Activated naive CD8-positive, alpha-beta T cell (primary cell): ENCODE data around the gene FAAP100.

Experiments used
- H3K27ac Mint-ChIP-seq: one replicate; pipeline ENCODE4 v1.8.0; 2021; ENCODE audit warnings: mixed read lengths
- H3K27me3 Mint-ChIP-seq: one replicate; pipeline ENCODE4 v1.8.0; 2021; ENCODE audit warnings: mixed read lengths
- H3K36me3 Mint-ChIP-seq: one replicate; pipeline ENCODE4 v1.8.0; 2021; ENCODE audit warnings: mixed read lengths
- H3K4me1 Mint-ChIP-seq: one replicate; pipeline ENCODE4 v1.8.0; 2021; ENCODE audit warnings: low read depth, mixed read lengths
- H3K4me3 Mint-ChIP-seq: one replicate; pipeline ENCODE4 v1.8.0; 2021; ENCODE audit warnings: mild to moderate bottlenecking, mixed read lengths
- H3K9me3 Mint-ChIP-seq: one replicate; pipeline ENCODE4 v1.8.0; 2021; ENCODE audit warnings: low read depth, mixed read lengths

FAAP100 gene

DNA sequence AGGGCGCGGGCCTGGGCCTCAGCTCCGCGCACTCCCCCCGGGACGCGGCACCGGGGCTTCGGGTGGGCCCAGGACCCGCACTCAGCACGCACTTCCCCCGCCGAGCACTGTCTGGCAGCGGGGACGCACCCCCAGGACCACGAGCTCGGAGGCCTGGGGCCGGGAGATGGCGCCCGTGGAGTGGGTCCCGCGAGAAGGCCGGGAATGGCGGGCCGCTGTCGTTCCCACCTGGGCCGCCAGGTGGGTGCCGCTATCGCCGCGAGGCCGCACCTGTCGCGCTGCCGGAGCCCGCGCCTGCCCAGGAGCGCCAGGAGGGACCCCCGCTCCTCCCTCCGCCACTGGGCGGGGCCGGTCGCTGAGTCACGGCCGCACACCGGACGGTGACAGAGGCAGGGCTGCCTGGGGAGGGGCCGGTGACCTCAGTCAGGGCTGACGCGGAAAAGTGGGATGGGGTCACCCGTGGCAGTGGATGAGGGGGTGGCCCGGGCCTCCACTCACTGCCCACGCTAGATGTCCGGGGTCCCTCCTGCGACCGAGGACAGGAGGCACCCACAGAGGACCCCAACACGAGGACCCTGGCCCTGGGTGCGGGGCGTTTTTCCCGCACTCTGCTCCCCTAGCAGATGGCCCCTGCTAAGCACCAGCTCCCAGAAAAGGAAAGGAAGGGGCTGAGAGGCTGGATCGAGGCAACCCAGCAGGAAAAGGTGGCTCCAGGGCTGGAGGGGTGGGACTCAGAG is 32.7 kb downstream of the FAAP100 start:
- Mint-ChIP-seq H3K36me3 (no peaks in the 10 kb centered on the region), H3K27ac (no peak overlapping the region), H3K27me3 (no peaks in the 10 kb centered on the region), H3K4me3 (no peak overlapping the region), H3K9me3 (no peaks in the 10 kb centered on the region), H3K4me1 (peaks cover 22% of the 10 kb centered on the region)

DNA sequence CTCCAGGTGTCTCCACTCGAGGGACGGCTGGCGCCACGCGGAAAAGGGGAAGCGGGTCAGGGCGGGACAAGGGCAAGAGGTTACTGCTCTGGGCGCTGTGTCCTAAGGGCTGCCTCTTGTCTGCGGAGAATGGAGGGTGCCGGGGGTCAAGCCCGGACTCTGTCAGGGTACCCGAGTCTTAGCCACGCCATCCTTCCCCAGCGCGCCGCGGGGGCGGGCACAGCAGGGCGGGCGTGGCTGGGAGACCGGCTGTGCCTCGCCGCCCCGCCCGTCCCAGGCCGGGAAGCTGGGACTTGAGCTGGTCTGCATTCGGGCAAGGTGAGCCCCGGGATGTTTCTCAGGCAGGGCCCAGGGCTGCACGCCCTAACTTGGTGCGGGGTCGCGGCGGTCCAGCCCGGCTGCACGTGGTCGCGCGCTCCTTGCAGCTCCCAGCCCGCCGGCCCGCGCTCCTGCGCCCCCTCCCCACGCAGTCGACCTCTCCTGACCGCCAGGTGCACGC is 33.3 kb downstream of the FAAP100 start:
- peaks cover 22% of the 10 kb centered on the region for H3K4me1 Mint-ChIP-seq
- H3K9me3 Mint-ChIP-seq, result no peaks in the 10 kb centered on the region
- no peak overlapping the region for H3K27ac Mint-ChIP-seq
- H3K4me3 Mint-ChIP-seq, result peak overlapping the region; percentile 54
- no peaks in the 10 kb centered on the region for H3K27me3 Mint-ChIP-seq
- no peaks in the 10 kb centered on the region for H3K36me3 Mint-ChIP-seq

DNA sequence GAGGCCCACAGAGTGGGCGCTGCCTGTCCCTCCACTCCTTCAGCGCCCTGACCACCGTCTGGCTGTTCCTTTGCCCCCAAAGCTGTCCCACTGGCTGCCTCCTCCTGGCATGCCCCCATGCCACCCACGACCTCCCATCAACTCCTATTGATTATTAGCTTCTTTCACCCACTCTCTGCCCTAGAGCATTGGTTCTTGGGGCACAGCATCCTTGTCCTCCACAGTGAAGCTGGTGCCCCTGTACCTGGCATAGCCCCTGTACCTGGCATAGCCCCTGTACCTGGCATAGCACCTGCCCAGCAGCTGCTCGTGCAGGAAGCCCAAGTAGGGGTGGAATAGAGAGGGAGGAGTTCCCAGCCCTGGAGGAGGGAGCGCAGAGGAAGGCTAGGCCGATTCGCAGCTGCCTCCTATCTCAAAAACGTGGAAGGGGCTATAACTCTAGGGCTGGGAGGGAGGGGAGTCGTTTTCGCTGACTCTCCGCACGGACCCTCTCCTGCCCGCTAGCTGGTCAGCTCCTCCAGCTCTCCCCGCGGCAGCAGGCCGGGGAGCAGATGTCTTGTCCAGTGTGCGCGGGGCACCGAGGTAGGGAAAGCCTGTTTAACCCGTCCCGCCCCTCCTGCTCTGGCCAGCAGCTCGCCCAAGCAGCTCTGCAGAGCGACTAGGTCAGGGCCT is 33.9 kb downstream of the FAAP100 start:
- Mint-ChIP-seq H3K4me3 (peak overlapping the region; percentile 54), H3K27me3 (no peaks in the 10 kb centered on the region), H3K27ac (peak overlapping the region; percentile 64), H3K36me3 (no peaks in the 10 kb centered on the region), H3K9me3 (no peaks in the 10 kb centered on the region), H3K4me1 (peaks cover 22% of the 10 kb centered on the region)

DNA sequence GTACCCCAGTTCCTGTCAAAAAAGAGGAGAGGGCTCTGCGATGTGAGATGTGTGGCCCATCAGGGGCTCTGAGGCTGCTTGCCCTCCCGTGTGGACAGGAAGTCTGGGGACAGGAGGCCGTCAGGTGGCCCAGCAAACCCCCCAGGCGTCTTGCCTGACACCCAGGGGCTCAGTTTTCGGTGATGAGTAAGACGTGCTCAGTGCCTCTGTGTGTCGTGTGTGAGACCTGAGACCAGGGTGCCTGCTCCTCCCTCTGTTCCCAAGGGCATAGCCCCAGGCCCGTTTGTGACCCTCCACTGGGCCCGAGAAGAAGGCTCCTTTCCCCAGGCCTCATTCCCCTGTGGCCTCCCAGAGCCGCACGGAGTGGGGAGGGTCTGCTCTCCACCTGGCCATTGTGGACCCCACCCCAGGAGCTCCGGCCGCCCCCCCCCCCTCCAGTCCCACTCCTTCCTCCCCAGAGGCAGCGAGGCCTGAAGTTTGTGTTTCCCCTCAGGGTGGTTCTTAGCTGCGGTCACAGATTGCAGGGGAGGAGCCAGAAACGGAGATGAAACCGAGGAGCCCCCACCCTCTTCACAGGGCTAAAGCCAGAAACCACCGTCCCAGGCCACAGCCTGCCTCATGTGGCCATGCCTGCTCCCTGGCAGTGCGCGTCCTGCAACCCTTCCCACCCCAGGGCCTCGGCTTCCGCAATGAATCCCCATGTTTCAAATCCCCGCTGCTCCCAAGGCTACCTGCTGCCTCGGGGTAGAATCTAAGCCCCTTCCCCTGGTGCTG is 34.6 kb downstream of the FAAP100 start:
- peaks cover 22% of the 10 kb centered on the region for H3K4me1 Mint-ChIP-seq
- peak overlapping the region; percentile 54 for H3K4me3 Mint-ChIP-seq
- H3K27me3 Mint-ChIP-seq, result no peaks in the 10 kb centered on the region

DNA sequence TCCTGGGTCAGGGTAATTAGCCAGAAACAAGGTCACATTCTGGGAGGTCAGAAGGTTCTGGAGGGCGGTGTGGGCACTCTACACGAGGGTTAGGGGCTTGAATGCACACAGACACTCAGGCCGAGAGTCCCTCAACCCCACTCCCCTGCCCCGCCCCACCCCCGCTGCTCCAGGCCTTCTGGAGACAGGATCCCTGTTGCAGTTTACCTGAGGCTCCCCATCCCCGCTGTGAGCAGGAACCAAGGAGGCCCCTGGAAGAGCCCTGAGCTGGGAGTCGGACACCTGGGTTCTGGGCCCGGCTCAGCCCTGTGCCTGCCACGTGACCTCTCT is 35.2 kb downstream of the FAAP100 start:
- Mint-ChIP-seq H3K9me3 (no peaks in the 10 kb centered on the region), H3K36me3 (no peaks in the 10 kb centered on the region), H3K27me3 (no peaks in the 10 kb centered on the region), H3K4me3 (no peak overlapping the region), H3K27ac (no peak overlapping the region), H3K4me1 (peaks cover 22% of the 10 kb centered on the region)

More for the DNA sequence above, 34.6 kb downstream of the FAAP100 start:
- Mint-ChIP-seq H3K27ac (peak overlapping the region; percentile 64), H3K9me3 (no peaks in the 10 kb centered on the region), H3K36me3 (no peaks in the 10 kb centered on the region)

DNA sequence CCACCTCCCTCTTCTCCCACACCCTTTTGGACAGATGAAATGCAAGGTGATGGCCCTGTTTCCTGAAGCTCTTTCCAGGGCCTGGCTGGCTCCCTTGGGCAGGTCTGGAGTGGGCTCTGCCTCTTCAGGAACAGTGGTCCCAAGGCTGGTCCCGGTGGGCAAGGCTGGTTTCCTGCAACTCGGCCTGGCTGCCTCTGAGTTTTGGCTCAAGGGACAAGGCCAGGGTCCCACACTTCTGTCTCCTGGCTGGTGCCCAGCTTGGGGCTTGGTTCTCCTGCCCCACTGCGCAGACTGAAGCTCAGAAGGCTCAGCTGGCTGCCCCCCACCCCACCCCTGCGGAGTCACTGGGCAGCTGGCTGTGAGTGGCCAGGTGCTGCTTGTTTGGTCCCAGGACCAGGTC is 35.7 kb downstream of the FAAP100 start:
- Mint-ChIP-seq H3K4me1 (peaks cover 22% of the 10 kb centered on the region), H3K27me3 (no peaks in the 10 kb centered on the region), H3K4me3 (peak overlapping the region; percentile 86), H3K27ac (peak overlapping the region; percentile 34), H3K9me3 (no peaks in the 10 kb centered on the region), H3K36me3 (peaks cover 3% of the 10 kb centered on the region)

DNA sequence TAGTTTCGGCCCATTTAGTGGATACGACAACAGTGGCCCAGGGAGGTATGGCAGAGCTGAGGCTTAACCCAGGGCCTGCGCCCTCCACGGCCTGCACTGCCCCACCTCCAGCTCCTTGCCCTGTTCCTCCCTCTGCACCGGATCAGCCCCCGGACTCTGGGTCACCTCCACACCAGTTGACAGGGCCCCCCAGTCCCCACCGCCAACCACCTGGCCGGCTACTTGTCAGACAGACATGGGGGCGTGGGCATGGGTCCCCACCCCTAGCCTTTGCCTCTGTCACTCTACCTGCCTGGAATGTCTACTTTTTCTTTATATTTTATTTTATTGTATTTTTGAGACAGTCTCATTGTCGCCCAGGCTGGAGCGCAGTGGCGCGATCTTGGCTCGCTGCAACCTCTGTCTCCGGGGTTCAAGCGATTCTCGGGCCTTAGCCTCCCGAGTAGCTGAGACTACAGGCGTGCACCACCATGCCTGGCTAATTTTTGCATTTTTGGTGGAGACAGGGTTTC is 36.6 kb downstream of the FAAP100 start:
- Mint-ChIP-seq H3K4me1 (peaks cover 21% of the 10 kb centered on the region), H3K27ac (peak overlapping the region; percentile 25), H3K27me3 (no peaks in the 10 kb centered on the region), H3K4me3 (peak overlapping the region; percentile 86), H3K36me3 (peaks cover 10% of the 10 kb centered on the region), H3K9me3 (no peaks in the 10 kb centered on the region)

DNA sequence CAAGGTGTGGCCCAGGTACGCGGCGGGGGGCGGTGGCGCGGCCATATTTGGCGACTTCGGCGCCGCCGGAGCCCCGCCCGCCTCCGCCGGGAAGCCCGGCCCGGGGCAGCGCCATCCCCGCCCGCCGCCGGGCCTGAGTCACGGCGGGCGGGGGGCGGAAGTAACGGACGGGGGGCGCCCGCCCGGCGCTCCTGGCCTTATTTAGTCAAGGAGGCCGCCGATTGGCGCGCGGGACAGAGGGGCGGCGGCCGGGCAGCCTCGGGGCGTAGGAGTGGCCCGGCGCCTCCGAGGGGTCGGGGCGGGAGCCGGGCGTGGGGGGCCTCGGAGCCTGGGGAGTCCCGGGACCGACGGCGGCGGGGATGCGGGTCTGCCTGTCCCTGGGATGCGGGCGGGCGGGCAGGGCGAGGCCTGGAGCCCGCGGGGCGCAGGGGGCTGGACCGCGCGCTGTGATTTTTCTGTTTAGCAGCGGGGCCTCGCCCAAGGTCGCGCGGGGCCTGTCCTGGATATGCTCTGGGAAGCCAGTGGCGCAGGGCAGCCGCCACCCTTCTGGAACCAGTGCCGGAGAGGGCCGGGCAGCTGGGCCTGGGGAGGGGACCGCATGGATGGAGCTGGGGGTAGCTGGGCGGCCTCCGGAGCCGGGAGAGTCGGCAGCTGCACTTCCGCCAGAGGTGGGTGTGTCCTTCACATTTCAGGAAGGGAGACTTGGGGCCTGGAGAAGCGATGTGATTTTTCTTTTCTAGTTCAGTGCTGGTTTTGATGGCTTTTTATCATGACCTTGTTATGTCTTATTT is 37.2 kb downstream of the FAAP100 start:
- peak overlapping the region; percentile 86 for H3K4me3 Mint-ChIP-seq
- peaks cover 23% of the 10 kb centered on the region for H3K4me1 Mint-ChIP-seq
- peaks cover 17% of the 10 kb centered on the region for H3K36me3 Mint-ChIP-seq
- no peaks in the 10 kb centered on the region for H3K27me3 Mint-ChIP-seq
- no peaks in the 10 kb centered on the region for H3K9me3 Mint-ChIP-seq
- H3K27ac Mint-ChIP-seq, result peak overlapping the region; percentile 25

DNA sequence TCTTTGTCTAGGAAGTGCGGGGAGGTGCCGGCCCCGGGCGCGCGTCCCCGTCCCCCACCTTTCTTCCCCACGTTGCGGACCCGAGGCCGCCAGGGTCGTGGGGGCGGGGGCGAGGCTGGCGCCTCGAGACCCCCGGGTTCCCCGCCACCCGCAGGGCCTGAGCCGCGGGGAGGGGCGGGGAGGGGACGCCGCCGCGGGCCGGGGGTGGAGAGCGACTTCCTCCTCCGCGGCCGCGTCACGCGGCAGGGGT is 37.7 kb downstream of the FAAP100 start:
- H3K9me3 Mint-ChIP-seq, result no peaks in the 10 kb centered on the region
- H3K27ac Mint-ChIP-seq, result no peak overlapping the region
- no peaks in the 10 kb centered on the region for H3K27me3 Mint-ChIP-seq
- peaks cover 22% of the 10 kb centered on the region for H3K36me3 Mint-ChIP-seq
- peak overlapping the region; percentile 76 for H3K4me3 Mint-ChIP-seq
- H3K4me1 Mint-ChIP-seq, result peaks cover 28% of the 10 kb centered on the region

DNA sequence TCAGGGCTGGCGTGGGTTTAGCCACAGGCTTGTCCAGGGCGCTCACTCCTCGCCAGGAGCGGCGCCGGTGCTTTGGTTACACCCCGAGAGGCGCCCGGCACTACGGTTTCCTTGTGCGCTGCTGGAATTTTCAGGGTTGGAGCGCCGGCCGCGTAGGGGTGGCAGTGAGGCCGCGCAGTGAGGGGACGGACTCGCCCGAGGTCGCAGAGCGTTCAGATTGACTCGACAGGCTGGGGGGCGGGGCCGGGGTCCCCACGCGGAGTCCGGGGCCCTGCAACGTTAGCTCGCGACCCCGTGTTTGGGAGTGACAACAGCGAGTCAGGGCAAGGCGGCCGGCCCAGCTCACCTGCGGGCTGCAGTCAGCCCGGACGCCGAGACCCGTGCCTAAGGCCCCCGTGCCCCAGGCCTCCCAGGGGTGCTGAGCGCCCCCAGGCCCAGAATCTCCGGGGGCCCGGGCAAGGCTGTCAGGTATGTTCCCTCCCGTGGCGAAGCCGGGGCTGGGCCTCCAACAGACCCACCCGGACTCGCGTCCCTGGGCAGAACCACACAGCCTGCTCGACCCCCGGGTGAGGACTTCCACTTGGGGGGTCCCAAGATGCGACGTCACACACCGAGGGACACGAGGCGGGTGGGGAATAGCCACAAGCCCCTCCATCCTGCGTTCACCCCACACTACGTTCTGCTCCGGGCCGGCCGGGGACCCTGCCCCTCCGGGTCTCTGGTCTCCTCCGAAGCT is 38.2 kb downstream of the FAAP100 start:
- peaks cover 27% of the 10 kb centered on the region for H3K36me3 Mint-ChIP-seq
- H3K4me3 Mint-ChIP-seq, result peak overlapping the region; percentile 90
- no peaks in the 10 kb centered on the region for H3K27me3 Mint-ChIP-seq
- H3K4me1 Mint-ChIP-seq, result peaks cover 33% of the 10 kb centered on the region
- H3K9me3 Mint-ChIP-seq, result no peaks in the 10 kb centered on the region
- peak overlapping the region; percentile 82 for H3K27ac Mint-ChIP-seq

DNA sequence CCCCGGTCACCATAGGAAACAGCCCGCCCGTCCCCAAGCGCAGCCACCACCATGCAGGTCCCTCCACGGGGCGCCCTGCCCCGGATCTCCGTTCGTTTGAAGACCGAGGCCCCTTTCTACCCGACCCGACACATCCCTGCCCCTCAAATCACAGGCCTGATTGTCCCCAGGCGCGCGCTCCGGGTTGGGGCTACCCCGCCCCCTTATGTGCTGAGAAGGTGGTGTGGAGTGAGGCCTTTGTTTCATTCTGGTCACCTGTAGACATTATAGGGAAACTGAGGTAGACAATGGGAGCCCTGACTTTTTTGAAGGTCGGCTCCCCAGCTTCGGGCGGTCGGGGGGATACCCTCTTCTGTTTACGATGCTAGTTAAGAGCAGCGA is 38.8 kb downstream of the FAAP100 start:
- Mint-ChIP-seq H3K4me1 (peaks cover 35% of the 10 kb centered on the region), H3K9me3 (no peaks in the 10 kb centered on the region), H3K27me3 (no peaks in the 10 kb centered on the region), H3K36me3 (peaks cover 27% of the 10 kb centered on the region), H3K4me3 (peak overlapping the region; percentile 90), H3K27ac (peak overlapping the region; percentile 82)

DNA sequence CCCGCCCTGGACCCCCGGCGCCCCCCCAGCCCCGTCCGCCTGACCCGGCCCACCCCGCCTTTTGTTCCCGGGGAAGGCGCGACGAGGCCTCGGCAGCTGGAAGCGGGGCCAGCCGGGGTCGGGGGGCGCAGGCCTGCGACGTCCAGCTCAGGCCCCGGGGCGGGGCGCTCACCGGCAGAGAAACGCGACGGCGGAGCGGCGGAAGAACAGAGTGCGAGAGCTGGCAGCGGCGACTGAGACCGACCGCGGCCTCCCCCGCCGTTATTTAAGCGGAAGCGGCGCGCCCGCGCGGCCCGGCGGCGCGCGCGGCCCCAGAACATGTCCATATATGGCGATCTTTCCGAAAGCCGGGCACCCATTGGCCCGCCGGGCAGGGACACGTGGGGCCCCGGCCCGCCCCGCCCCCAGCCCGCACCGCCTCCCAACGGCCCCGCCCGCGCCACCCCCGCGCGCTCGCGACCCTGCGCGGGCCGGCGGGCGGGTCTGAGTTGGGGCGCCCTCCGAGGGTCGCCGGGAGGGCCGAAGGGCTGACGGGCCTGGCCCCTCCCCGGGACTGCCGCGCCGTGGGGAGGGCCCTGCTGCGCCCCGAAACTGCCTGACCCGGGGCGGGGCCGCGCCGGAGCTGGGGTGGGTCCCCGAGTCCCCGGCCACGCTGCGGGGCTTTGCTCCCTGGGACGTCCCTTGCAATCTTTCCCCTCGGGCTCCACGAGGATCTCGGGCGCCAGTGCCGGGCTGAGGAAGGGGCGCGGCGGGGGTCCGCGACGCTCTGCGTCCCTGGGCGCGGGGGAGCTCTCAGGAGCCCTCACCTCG is 39.4 kb downstream of the FAAP100 start, which contains the start of gene ACTG1:
Gene ACTG1 (minus strand): TSS at position 238 of the 810 bp plus-strand sequence. CDS start 445 bp downstream, outside the sequence.
- Mint-ChIP-seq H3K4me1 (peaks cover 33% of the 10 kb centered on the region), H3K27ac (peak within 1 kb of the TSS; percentile 95), H3K9me3 (no peaks in the 10 kb centered on the region), H3K27me3 (no peaks in the 10 kb centered on the region), H3K4me3 (peak within 1 kb of the TSS; percentile 96), H3K36me3 (peaks cover 27% of the 10 kb centered on the region)

DNA sequence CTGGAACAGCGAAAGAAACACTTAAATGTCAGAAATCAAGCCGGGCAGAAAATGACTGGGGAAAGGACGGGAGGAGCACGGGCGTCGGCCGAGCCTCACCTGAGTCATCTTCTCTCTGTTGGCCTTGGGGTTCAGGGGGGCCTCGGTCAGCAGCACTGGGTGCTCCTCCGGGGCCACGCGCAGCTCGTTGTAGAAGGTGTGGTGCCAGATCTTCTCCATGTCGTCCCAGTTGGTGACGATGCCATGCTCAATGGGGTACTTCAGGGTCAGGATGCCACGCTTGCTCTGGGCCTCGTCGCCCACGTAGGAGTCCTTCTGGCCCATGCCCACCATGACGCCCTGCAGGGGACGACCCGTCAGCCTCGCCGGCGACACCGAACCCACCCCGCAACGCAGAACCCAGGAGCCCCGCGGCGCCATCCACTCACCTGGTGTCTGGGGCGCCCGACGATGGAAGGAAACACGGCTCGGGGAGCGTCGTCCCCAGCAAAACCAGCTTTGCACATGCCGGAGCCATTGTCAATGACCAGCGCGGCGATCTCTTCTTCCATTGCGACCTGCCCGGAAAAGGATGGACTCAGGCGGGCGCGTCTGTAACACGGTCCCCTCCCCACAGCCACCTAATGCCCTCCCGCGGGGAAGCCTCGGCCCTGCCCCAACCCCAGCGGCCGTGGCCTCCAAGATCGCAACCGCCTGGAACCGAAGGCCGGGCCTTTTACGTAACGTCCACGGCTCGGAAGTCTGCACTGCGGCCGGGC is 40.2 kb downstream of the FAAP100 start:
- H3K27ac Mint-ChIP-seq, result peak overlapping the region; percentile 95
- no peaks in the 10 kb centered on the region for H3K27me3 Mint-ChIP-seq
- peaks cover 33% of the 10 kb centered on the region for H3K4me1 Mint-ChIP-seq
- peak overlapping the region; percentile 96 for H3K4me3 Mint-ChIP-seq
- H3K36me3 Mint-ChIP-seq, result peaks cover 27% of the 10 kb centered on the region
- no peaks in the 10 kb centered on the region for H3K9me3 Mint-ChIP-seq
